Neural progenitor cell (in vitro differentiated cells): Measurements from ENCODE around the gene MORC4. TPM values are rescaled to one million over a fixed set of nuclear protein-coding genes. Genes with fewer than 3 reads are reported as not detected.

Source experiments
- DNase-seq: peaks from one replicate; pipeline ENCODE4 v3.0.0-alpha.2; 2016; ENCODE audit warnings: low spot score
- H2AFZ ChIP-seq: fragments of 200-600 bp; sonication (generic); replicated peaks from 2 replicates; pipeline ENCODE4 v1.6.1; 2016; ENCODE audit warnings: antibody characterized with exemption
- H3F3A ChIP-seq: fragments of 200-600 bp; sonication (generic); 2 replicates; pipeline ENCODE4 v1.6.1; 2016; ENCODE audit warnings: antibody characterized with exemption, low read depth
- H3K27ac ChIP-seq: fragments of 200-600 bp; sonication (generic); 2 replicates; pipeline ENCODE4 v1.5.1; 2016; ENCODE audit warnings: mild to moderate bottlenecking
- H3K27me3 ChIP-seq: fragments of 200-600 bp; sonication (generic); 2 replicates; pipeline ENCODE4 v1.6.1; 2016; ENCODE audit warnings: mild to moderate bottlenecking, moderate library complexity
- H3K36me3 ChIP-seq: fragments of 200-600 bp; sonication (generic); 2 replicates; pipeline ENCODE4 v1.5.1; 2016
- H3K4me1 ChIP-seq: fragments of 200-600 bp; sonication (generic); 2 replicates; pipeline ENCODE4 v1.6.1; 2016; ENCODE audit warnings: mixed run types
- H3K4me2 ChIP-seq: fragments of 200-600 bp; sonication (generic); 2 replicates; pipeline ENCODE4 v1.6.1; 2016
- H3K4me3 ChIP-seq: fragments of 200-600 bp; sonication (generic); 2 replicates; pipeline ENCODE4 v1.5.1; 2016
- H3K79me2 ChIP-seq: fragments of 200-600 bp; sonication (generic); 2 replicates; pipeline ENCODE4 v1.6.1; 2016; ENCODE audit warnings: low read depth
- H3K9ac ChIP-seq: fragments of 200-600 bp; sonication (generic); 2 replicates; pipeline ENCODE4 v1.6.1; 2016
- H3K9me3 ChIP-seq: fragments of 200-600 bp; sonication (generic); 2 replicates; pipeline ENCODE4 v1.5.1; 2016; ENCODE audit warnings: low read depth
- H4K20me1 ChIP-seq: fragments of 200-600 bp; sonication (generic); 2 replicates; pipeline ENCODE4 v1.6.1; 2016; ENCODE audit warnings: low read depth
- H3K27ac Mint-ChIP-seq: 3 replicates; pipeline ENCODE4 v1.8.0; 2021; ENCODE audit warnings: mixed read lengths
- H3K27me3 Mint-ChIP-seq: 2 replicates; pipeline ENCODE4 v1.8.0; 2022; ENCODE audit warnings: low read depth, mild to moderate bottlenecking, inconsistent platforms, moderate library complexity, mixed read lengths; ENCODE audit not compliant: insufficient read depth
- H3K36me3 Mint-ChIP-seq: 3 replicates; pipeline ENCODE4 v1.8.0; 2021; ENCODE audit warnings: mixed read lengths
- H3K4me1 Mint-ChIP-seq: 3 replicates; pipeline ENCODE4 v1.8.0; 2021; ENCODE audit warnings: mixed read lengths
- H3K4me3 Mint-ChIP-seq: 3 replicates; pipeline ENCODE4 v1.8.0; 2021; ENCODE audit warnings: mild to moderate bottlenecking, moderate library complexity, mixed read lengths
- H3K9me3 Mint-ChIP-seq: 3 replicates; pipeline ENCODE4 v1.8.0; 2020; ENCODE audit warnings: mixed read lengths
- CTCF ChIP-seq: fragments of 200-600 bp; sonication (generic); IDR thresholded peaks from 2 replicates; pipeline ENCODE4 v1.5.1; 2017; ENCODE audit warnings: antibody characterized with exemption, mild to moderate bottlenecking
- EZH2 ChIP-seq: fragments of 200-600 bp; sonication (generic); IDR thresholded peaks from 2 replicates; pipeline ENCODE4 v1.6.1; 2017; ENCODE audit warnings: antibody characterized with exemption, mild to moderate bottlenecking, moderate library complexity
- EZH2phosphoT487 ChIP-seq: fragments of 200-600 bp; sonication (generic); IDR thresholded peaks from 2 replicates; pipeline ENCODE4 v1.6.1; 2017; ENCODE audit warnings: antibody characterized with exemption
- total RNA-seq: library from RNA; depleted of rRNA; stranded (reverse); fragments of >200 nt; gene quantifications from 2 replicates; pipeline ENCODE4 v1.2.3, GENCODE V29; 2015; ENCODE audit warnings: low replicate concordance

The MORC4 gene
- total RNA-seq, 1 donor from 2014 or later = 7.6 TPM

GRCh38 chrX:106919932-106920452, 80.0 kb downstream of the MORC4 start, which contains the start of gene CLDN2:
TSS of gene CLDN2 (plus strand) at chrX:106920402. CDS start at chrX:106928229, 7,827 bp downstream.
- Mint-ChIP-seq H3K4me3 (no peak within 1 kb of the TSS), H3K27ac (peak within 1 kb of the TSS; percentile 2)

GRCh38 chrX:106917830-106918500, 82.0 kb downstream of the MORC4 start:
- no peaks in the 10 kb centered on the region for H3K9me3 Mint-ChIP-seq
- Histone ChIP-seq H3K36me3 (no peaks in the 10 kb centered on the region), H3K79me2 (no peaks in the 10 kb centered on the region), H3F3A (peaks cover 6% of the 10 kb centered on the region), H2AFZ (no peak overlapping the region), H3K9me3 (peaks cover 4% of the 10 kb centered on the region), H3K4me2 (no peak overlapping the region), H3K4me1 (peaks cover 17% of the 10 kb centered on the region), H3K27ac (no peak overlapping the region), H4K20me1 (no peaks in the 10 kb centered on the region), H3K4me3 (no peak overlapping the region), H3K27me3 (no peaks in the 10 kb centered on the region), H3K9ac (no peak overlapping the region)
- H3K4me1 Mint-ChIP-seq = peaks cover 18% of the 10 kb centered on the region
- H3K36me3 Mint-ChIP-seq = no peaks in the 10 kb centered on the region
- TF ChIP-seq EZH2 = no peak
- no peak for TF ChIP-seq EZH2phosphoT487
- TF ChIP-seq CTCF = no peak
- peaks cover 2% of the 10 kb centered on the region for H3K27me3 Mint-ChIP-seq
- no peak for DNase-seq
- no peak overlapping the region for H3K27ac Mint-ChIP-seq
- H3K4me3 Mint-ChIP-seq = no peak overlapping the region

More at GRCh38 chrX:106919932-106920452, 80.0 kb downstream of the MORC4 start, which contains the start of gene CLDN2:
- peaks cover 18% of the 10 kb centered on the region for H3K4me1 Mint-ChIP-seq
- Histone ChIP-seq H3K4me3 (peak within 1 kb of the TSS; percentile 13), H3K4me1 (peaks cover 17% of the 10 kb centered on the region), H3K9ac (no peak within 1 kb of the TSS), H4K20me1 (no peaks in the 10 kb centered on the region), H3F3A (peaks cover 6% of the 10 kb centered on the region), H3K27ac (peak within 1 kb of the TSS; percentile 46), H3K9me3 (peaks cover 4% of the 10 kb centered on the region), H3K4me2 (peak within 1 kb of the TSS; percentile 54), H3K27me3 (no peaks in the 10 kb centered on the region), H3K36me3 (no peaks in the 10 kb centered on the region), H3K79me2 (no peaks in the 10 kb centered on the region), H2AFZ (no peak within 1 kb of the TSS)
- H3K36me3 Mint-ChIP-seq = no peaks in the 10 kb centered on the region
- H3K27me3 Mint-ChIP-seq = peaks cover 2% of the 10 kb centered on the region
- peak; percentile 86 for DNase-seq
- H3K9me3 Mint-ChIP-seq = no peaks in the 10 kb centered on the region
- TF ChIP-seq EZH2 = no peak
- TF ChIP-seq EZH2phosphoT487 = no peak
- TF ChIP-seq CTCF = no peak

GRCh38 chrX:106912864-106913263, 87.1 kb downstream of the MORC4 start:
- no peaks in the 10 kb centered on the region for H3K36me3 Mint-ChIP-seq
- no peaks in the 10 kb centered on the region for H3K27me3 ChIP-seq

More at GRCh38 chrX:106912864-106913263, 87.1 kb downstream of the MORC4 start:
- no peaks in the 10 kb centered on the region for H4K20me1 ChIP-seq
- H3K27ac ChIP-seq = no peak overlapping the region
- no peak for TF ChIP-seq CTCF
- no peak for TF ChIP-seq EZH2
- no peak for TF ChIP-seq EZH2phosphoT487
- H3K4me2 ChIP-seq = no peak overlapping the region
- H3K4me1 ChIP-seq = peaks cover 2% of the 10 kb centered on the region
- Mint-ChIP-seq H3K4me3 (no peak overlapping the region), H3K9me3 (no peaks in the 10 kb centered on the region), H3K27me3 (peaks cover 3% of the 10 kb centered on the region), H3K27ac (no peak overlapping the region), H3K4me1 (peaks cover 2% of the 10 kb centered on the region)
- no peaks in the 10 kb centered on the region for H3F3A ChIP-seq
- H3K79me2 ChIP-seq = no peaks in the 10 kb centered on the region
- no peaks in the 10 kb centered on the region for H3K36me3 ChIP-seq
- H2AFZ ChIP-seq = no peak overlapping the region
- no peak overlapping the region for H3K4me3 ChIP-seq
- H3K9ac ChIP-seq = no peak overlapping the region
- no peak for DNase-seq
- no peaks in the 10 kb centered on the region for H3K9me3 ChIP-seq
